Activated naive CD4-positive, alpha-beta T cell treated with anti-CD3 and anti-CD28 coated beads, Interleukin-2, amount 50 U/mL, for 24 hours (primary cell): Measurements from ENCODE around the gene KLC4.
"Not testable (repeated sequence)": the region's sequence is repeated elsewhere in the genome, so short reads cannot be mapped to it uniquely, and the experiment has no call there.

ENCODE experiments used
- H3K27ac Mint-ChIP-seq: one replicate; pipeline ENCODE4 v1.8.0; 2021; ENCODE audit warnings: mild to moderate bottlenecking, mixed read lengths
- H3K27me3 Mint-ChIP-seq: one replicate; pipeline ENCODE4 v1.8.0; 2021; ENCODE audit warnings: mixed read lengths
- H3K36me3 Mint-ChIP-seq: one replicate; pipeline ENCODE4 v1.8.0; 2021; ENCODE audit warnings: mixed read lengths
- H3K4me1 Mint-ChIP-seq: one replicate; pipeline ENCODE4 v1.8.0; 2021; ENCODE audit warnings: mixed read lengths
- H3K4me3 Mint-ChIP-seq: one replicate; pipeline ENCODE4 v1.8.0; 2021; ENCODE audit warnings: mild to moderate bottlenecking, mixed read lengths
- H3K9me3 Mint-ChIP-seq: one replicate; pipeline ENCODE4 v1.8.0; 2021; ENCODE audit warnings: mixed read lengths

Gene KLC4

GRCh38 chr6:43075670-43076463, 16.4 kb downstream of the KLC4 start, which contains the start of gene PTK7:
Gene PTK7, plus strand, starts transcription at chr6:43076314. Its CDS starts 175 bp downstream, at chr6:43076489.
- Mint-ChIP-seq H3K9me3 (no peaks in the 10 kb centered on the region), H3K27ac (no peak within 1 kb of the TSS), H3K36me3 (peaks cover 12% of the 10 kb centered on the region), H3K4me1 (no peaks in the 10 kb centered on the region), H3K4me3 (peak within 1 kb of the TSS; percentile 69), H3K27me3 (peaks cover 5% of the 10 kb centered on the region)

GRCh38 chr6:43076464-43077332, 17.3 kb downstream of the KLC4 start:
- H3K4me3 Mint-ChIP-seq, result peak overlapping the region; percentile 64
- H3K27ac Mint-ChIP-seq, result no peak overlapping the region
- peaks cover 12% of the 10 kb centered on the region for H3K36me3 Mint-ChIP-seq
- H3K27me3 Mint-ChIP-seq, result peaks cover 5% of the 10 kb centered on the region
- H3K9me3 Mint-ChIP-seq, result no peaks in the 10 kb centered on the region
- H3K4me1 Mint-ChIP-seq, result no peaks in the 10 kb centered on the region

GRCh38 chr6:43077333-43077809, 17.9 kb downstream of the KLC4 start:
- H3K36me3 Mint-ChIP-seq, result peaks cover 8% of the 10 kb centered on the region
- no peak overlapping the region for H3K27ac Mint-ChIP-seq
- H3K27me3 Mint-ChIP-seq, result peaks cover 5% of the 10 kb centered on the region
- H3K4me1 Mint-ChIP-seq, result no peaks in the 10 kb centered on the region
- H3K9me3 Mint-ChIP-seq, result no peaks in the 10 kb centered on the region
- peak overlapping the region; percentile 54 for H3K4me3 Mint-ChIP-seq

GRCh38 chr6:43077981-43078511, 18.6 kb downstream of the KLC4 start:
- H3K27me3 Mint-ChIP-seq, result peaks cover 5% of the 10 kb centered on the region
- peak overlapping the region; percentile 54 for H3K4me3 Mint-ChIP-seq
- H3K9me3 Mint-ChIP-seq, result no peaks in the 10 kb centered on the region
- H3K4me1 Mint-ChIP-seq, result no peaks in the 10 kb centered on the region
- no peak overlapping the region for H3K27ac Mint-ChIP-seq
- H3K36me3 Mint-ChIP-seq, result peaks cover 4% of the 10 kb centered on the region

- peaks cover 5% of the 10 kb centered on the region for H3K27me3 Mint-ChIP-seq
- no peak overlapping the region for H3K4me3 Mint-ChIP-seq
- peaks cover 3% of the 10 kb centered on the region for H3K36me3 Mint-ChIP-seq
- no peak overlapping the region for H3K27ac Mint-ChIP-seq
- H3K9me3 Mint-ChIP-seq, result no peaks in the 10 kb centered on the region
- H3K4me1 Mint-ChIP-seq, result no peaks in the 10 kb centered on the region
These were observed 19.3 kb downstream of the KLC4 start for GRCh38 chr6:43078691-43079090.

GRCh38 chr6:43081043-43081442, 21.6 kb downstream of the KLC4 start:
- Mint-ChIP-seq H3K4me3 (no peak overlapping the region), H3K9me3 (no peaks in the 10 kb centered on the region), H3K27me3 (peaks cover 5% of the 10 kb centered on the region), H3K4me1 (no peaks in the 10 kb centered on the region), H3K27ac (no peak overlapping the region), H3K36me3 (no peaks in the 10 kb centered on the region)

- not testable (repeated sequence) for H3K27ac Mint-ChIP-seq, H3K27me3 Mint-ChIP-seq, H3K4me1 Mint-ChIP-seq, H3K4me3 Mint-ChIP-seq, H3K36me3 Mint-ChIP-seq, H3K9me3 Mint-ChIP-seq
These were observed 22.5 kb downstream of the KLC4 start for GRCh38 chr6:43081922-43082321.

GRCh38 chr6:43082806-43083655, 23.6 kb downstream of the KLC4 start:
- Mint-ChIP-seq H3K36me3 (no peaks in the 10 kb centered on the region), H3K27me3 (peaks cover 3% of the 10 kb centered on the region), H3K27ac (no peak overlapping the region), H3K4me1 (no peaks in the 10 kb centered on the region), H3K9me3 (no peaks in the 10 kb centered on the region), H3K4me3 (no peak overlapping the region)

- H3K36me3 Mint-ChIP-seq, result no peaks in the 10 kb centered on the region
- H3K9me3 Mint-ChIP-seq, result no peaks in the 10 kb centered on the region
- no peak overlapping the region for H3K27ac Mint-ChIP-seq
- no peaks in the 10 kb centered on the region for H3K27me3 Mint-ChIP-seq
- H3K4me3 Mint-ChIP-seq, result no peak overlapping the region
- H3K4me1 Mint-ChIP-seq, result no peaks in the 10 kb centered on the region
These were observed 26.7 kb downstream of the KLC4 start for GRCh38 chr6:43086022-43086658.

- Mint-ChIP-seq H3K4me3 (no peak overlapping the region), H3K27me3 (no peaks in the 10 kb centered on the region), H3K36me3 (no peaks in the 10 kb centered on the region), H3K27ac (no peak overlapping the region), H3K9me3 (no peaks in the 10 kb centered on the region), H3K4me1 (peaks cover 5% of the 10 kb centered on the region)
These were observed 29.2 kb downstream of the KLC4 start for GRCh38 chr6:43088654-43089056.

- no peak overlapping the region for H3K4me3 Mint-ChIP-seq
- H3K27me3 Mint-ChIP-seq, result no peaks in the 10 kb centered on the region
- no peak overlapping the region for H3K27ac Mint-ChIP-seq
- peaks cover 8% of the 10 kb centered on the region for H3K4me1 Mint-ChIP-seq
- H3K9me3 Mint-ChIP-seq, result no peaks in the 10 kb centered on the region
- no peaks in the 10 kb centered on the region for H3K36me3 Mint-ChIP-seq
These were observed 30.0 kb downstream of the KLC4 start for GRCh38 chr6:43089467-43089866.

GRCh38 chr6:43089874-43090558, 30.6 kb downstream of the KLC4 start:
- no peaks in the 10 kb centered on the region for H3K27me3 Mint-ChIP-seq
- no peak overlapping the region for H3K4me3 Mint-ChIP-seq
- H3K9me3 Mint-ChIP-seq, result no peaks in the 10 kb centered on the region
- H3K27ac Mint-ChIP-seq, result no peak overlapping the region
- no peaks in the 10 kb centered on the region for H3K36me3 Mint-ChIP-seq
- H3K4me1 Mint-ChIP-seq, result peaks cover 8% of the 10 kb centered on the region

- no peak overlapping the region for H3K27ac Mint-ChIP-seq
- no peaks in the 10 kb centered on the region for H3K9me3 Mint-ChIP-seq
- H3K27me3 Mint-ChIP-seq, result no peaks in the 10 kb centered on the region
- peaks cover 8% of the 10 kb centered on the region for H3K4me1 Mint-ChIP-seq
- no peak overlapping the region for H3K4me3 Mint-ChIP-seq
- H3K36me3 Mint-ChIP-seq, result no peaks in the 10 kb centered on the region
These were observed 31.1 kb downstream of the KLC4 start for GRCh38 chr6:43090559-43090956.

- Mint-ChIP-seq H3K4me1 (peaks cover 8% of the 10 kb centered on the region), H3K4me3 (no peak overlapping the region), H3K27ac (no peak overlapping the region), H3K36me3 (no peaks in the 10 kb centered on the region), H3K9me3 (no peaks in the 10 kb centered on the region), H3K27me3 (no peaks in the 10 kb centered on the region)
These were observed 31.6 kb downstream of the KLC4 start for GRCh38 chr6:43091020-43091419.
